GM12878 (cell line): ENCODE results near the gene CCL3. TPM values are rescaled to one million over a fixed set of nuclear protein-coding genes. Genes with fewer than 3 reads are reported as not detected.

Source experiments
- EED ChIP-seq: sonication (generic); IDR thresholded peaks from 2 replicates; pipeline ENCODE4 v1.6.1; 2016; ENCODE audit warnings: antibody characterized with exemption, low read depth
- MTA2 ChIP-seq: fragments of 450-650 bp; IDR thresholded peaks from 2 replicates; pipeline ENCODE4 v1.6.1; 2016; ENCODE audit warnings: low read depth, mild to moderate bottlenecking, moderate library complexity
- MTA3 ChIP-seq: IDR thresholded peaks from 2 replicates; pipeline ENCODE4 v1.6.1; 2012; ENCODE audit warnings: low read length, inconsistent platforms, borderline replicate concordance
- NFIC ChIP-seq: IDR thresholded peaks from 2 replicates; pipeline ENCODE4 v1.6.1; 2012; ENCODE audit warnings: low read depth, mild to moderate bottlenecking, inconsistent platforms, low read length, moderate library complexity
- STAT3 ChIP-seq: IDR thresholded peaks from 2 replicates; pipeline ENCODE4 v1.6.1; 2011; ENCODE audit warnings: low read depth, low read length, improper control_type of control experiment
- ZNF24 ChIP-seq: fragments of 450-650 bp; IDR thresholded peaks from 2 replicates; pipeline ENCODE4 v1.6.1; 2017; ENCODE audit warnings: antibody characterized with exemption, mild to moderate bottlenecking
- polyA plus RNA-seq, 11 experiments: library from polyadenylated mRNA; depleted of rRNA in 4 of 11; unstranded in 6 of 11; stranded (reverse) in 5 of 11; fragments of >200 nt; fragmentation: Nextera tagmentation in 4 of 11; fragmentation: Illumina TruSeq in 1 of 11; extraction: Ambion mirVana in 4 of 11; extraction: Trizol in 1 of 11; gene quantifications; 1 replicate in 1 of 11; 2 replicates in 10 of 11; pipeline versions ENCODE4 v1.2.1 to v1.2.3, GENCODE V29; 2011 to 2016; ENCODE audit warnings: inconsistent platforms in 2 of 11, missing spikeins in 2 of 11, low read depth in 1 of 11
- total RNA-seq, 4 experiments: library from RNA; depleted of rRNA in 3 of 4; stranded (reverse); fragments of >200 nt in 3 of 4; fragmentation: Illumina TruSeq in 1 of 4; extraction: Trizol in 1 of 4; gene quantifications; 2 replicates each; pipeline versions ENCODE4 v1.2.1 to v1.2.3, GENCODE V29; 2013 to 2021
- TF ChIP-seq, protein P1 (sequence below): fragments of 450-650 bp; IDR thresholded peaks from 2 replicates; pipeline ENCODE4 v1.6.1; 2017; ENCODE audit warnings: low read depth, mild to moderate bottlenecking, moderate library complexity
- TF ChIP-seq, protein P2 (sequence below): IDR thresholded peaks from 2 replicates; pipeline ENCODE4 v1.6.1; 2012; ENCODE audit warnings: improper control_type of control experiment, low read depth, low read length; ENCODE audit not compliant: insufficient replicate concordance
- TF ChIP-seq, protein P3 (sequence below): fragments of 450-650 bp; IDR thresholded peaks from 2 replicates; pipeline ENCODE4 v1.6.1; 2017; ENCODE audit warnings: mild to moderate bottlenecking, moderate library complexity
- TF ChIP-seq, protein P4 (sequence below): fragments of 450-650 bp; IDR thresholded peaks from 2 replicates; pipeline ENCODE4 v1.6.1; 2017; ENCODE audit warnings: antibody characterized with exemption, mild to moderate bottlenecking, moderate library complexity

The CCL3 gene
- total and polyA plus RNA-seq, 10 of the 15 experiments (the other 5 are each of a cell fraction or from before 2014, with no cell fraction given): 96.5 to 1,488 (median 199) TPM

DNA sequence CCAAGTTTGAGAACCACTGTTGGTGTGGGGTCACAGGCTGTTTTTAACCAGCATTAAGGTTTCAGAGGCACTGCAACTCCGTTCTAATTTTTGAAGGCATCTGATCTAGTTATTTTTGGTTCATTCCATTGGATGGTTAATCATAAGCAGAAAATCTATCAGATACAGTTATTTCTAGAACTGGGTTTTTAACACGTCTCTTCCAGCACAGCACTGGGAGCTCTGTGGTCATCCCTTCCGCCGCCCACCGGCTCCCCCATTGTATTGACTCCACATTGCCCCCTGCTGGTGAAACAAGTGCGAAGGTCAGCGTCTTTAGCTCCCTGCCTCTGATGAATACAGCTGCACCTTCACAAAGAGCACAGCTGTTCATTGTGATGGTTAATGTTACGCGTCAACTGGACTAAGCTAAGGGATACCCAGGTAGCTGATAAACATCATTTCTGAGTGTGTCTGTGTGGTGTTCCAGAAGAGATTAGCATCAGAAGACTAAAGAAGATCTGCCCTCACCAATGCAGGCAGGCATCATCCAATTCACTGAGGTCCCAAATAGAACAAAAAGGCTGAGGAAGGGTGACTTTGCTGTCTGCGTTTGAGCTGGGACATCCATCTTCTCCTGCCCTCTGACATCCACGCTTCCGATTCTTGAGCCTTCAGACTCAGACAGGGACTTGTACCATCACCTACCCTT is 17.4 kb downstream of the CCL3 start (continued):
- TF ChIP-seq NFIC (0 out of 2 replicates have a peak, but pooled peaks have one; percentile 21), MTA3 (no peak), ZNF24 (peak; percentile 8; the same call in 1 of the 2 replicates), MTA2 (peak; percentile 90), EED (peak; percentile 64), STAT3 (0 out of 2 replicates have a peak, but pooled peaks have one; percentile 53)
- TF ChIP-seq, protein P1, sequence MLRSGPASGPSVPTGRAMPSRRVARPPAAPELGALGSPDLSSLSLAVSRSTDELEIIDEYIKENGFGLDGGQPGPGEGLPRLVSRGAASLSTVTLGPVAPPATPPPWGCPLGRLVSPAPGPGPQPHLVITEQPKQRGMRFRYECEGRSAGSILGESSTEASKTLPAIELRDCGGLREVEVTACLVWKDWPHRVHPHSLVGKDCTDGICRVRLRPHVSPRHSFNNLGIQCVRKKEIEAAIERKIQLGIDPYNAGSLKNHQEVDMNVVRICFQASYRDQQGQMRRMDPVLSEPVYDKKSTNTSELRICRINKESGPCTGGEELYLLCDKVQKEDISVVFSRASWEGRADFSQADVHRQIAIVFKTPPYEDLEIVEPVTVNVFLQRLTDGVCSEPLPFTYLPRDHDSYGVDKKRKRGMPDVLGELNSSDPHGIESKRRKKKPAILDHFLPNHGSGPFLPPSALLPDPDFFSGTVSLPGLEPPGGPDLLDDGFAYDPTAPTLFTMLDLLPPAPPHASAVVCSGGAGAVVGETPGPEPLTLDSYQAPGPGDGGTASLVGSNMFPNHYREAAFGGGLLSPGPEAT: peak; percentile 86; the same call in 1 of the 2 replicates
- TF ChIP-seq, protein P2, sequence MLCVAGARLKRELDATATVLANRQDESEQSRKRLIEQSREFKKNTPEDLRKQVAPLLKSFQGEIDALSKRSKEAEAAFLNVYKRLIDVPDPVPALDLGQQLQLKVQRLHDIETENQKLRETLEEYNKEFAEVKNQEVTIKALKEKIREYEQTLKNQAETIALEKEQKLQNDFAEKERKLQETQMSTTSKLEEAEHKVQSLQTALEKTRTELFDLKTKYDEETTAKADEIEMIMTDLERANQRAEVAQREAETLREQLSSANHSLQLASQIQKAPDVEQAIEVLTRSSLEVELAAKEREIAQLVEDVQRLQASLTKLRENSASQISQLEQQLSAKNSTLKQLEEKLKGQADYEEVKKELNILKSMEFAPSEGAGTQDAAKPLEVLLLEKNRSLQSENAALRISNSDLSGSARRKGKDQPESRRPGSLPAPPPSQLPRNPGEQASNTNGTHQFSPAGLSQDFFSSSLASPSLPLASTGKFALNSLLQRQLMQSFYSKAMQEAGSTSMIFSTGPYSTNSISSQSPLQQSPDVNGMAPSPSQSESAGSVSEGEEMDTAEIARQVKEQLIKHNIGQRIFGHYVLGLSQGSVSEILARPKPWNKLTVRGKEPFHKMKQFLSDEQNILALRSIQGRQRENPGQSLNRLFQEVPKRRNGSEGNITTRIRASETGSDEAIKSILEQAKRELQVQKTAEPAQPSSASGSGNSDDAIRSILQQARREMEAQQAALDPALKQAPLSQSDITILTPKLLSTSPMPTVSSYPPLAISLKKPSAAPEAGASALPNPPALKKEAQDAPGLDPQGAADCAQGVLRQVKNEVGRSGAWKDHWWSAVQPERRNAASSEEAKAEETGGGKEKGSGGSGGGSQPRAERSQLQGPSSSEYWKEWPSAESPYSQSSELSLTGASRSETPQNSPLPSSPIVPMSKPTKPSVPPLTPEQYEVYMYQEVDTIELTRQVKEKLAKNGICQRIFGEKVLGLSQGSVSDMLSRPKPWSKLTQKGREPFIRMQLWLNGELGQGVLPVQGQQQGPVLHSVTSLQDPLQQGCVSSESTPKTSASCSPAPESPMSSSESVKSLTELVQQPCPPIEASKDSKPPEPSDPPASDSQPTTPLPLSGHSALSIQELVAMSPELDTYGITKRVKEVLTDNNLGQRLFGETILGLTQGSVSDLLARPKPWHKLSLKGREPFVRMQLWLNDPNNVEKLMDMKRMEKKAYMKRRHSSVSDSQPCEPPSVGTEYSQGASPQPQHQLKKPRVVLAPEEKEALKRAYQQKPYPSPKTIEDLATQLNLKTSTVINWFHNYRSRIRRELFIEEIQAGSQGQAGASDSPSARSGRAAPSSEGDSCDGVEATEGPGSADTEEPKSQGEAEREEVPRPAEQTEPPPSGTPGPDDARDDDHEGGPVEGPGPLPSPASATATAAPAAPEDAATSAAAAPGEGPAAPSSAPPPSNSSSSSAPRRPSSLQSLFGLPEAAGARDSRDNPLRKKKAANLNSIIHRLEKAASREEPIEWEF: peak; percentile 79
- TF ChIP-seq, protein P3, sequence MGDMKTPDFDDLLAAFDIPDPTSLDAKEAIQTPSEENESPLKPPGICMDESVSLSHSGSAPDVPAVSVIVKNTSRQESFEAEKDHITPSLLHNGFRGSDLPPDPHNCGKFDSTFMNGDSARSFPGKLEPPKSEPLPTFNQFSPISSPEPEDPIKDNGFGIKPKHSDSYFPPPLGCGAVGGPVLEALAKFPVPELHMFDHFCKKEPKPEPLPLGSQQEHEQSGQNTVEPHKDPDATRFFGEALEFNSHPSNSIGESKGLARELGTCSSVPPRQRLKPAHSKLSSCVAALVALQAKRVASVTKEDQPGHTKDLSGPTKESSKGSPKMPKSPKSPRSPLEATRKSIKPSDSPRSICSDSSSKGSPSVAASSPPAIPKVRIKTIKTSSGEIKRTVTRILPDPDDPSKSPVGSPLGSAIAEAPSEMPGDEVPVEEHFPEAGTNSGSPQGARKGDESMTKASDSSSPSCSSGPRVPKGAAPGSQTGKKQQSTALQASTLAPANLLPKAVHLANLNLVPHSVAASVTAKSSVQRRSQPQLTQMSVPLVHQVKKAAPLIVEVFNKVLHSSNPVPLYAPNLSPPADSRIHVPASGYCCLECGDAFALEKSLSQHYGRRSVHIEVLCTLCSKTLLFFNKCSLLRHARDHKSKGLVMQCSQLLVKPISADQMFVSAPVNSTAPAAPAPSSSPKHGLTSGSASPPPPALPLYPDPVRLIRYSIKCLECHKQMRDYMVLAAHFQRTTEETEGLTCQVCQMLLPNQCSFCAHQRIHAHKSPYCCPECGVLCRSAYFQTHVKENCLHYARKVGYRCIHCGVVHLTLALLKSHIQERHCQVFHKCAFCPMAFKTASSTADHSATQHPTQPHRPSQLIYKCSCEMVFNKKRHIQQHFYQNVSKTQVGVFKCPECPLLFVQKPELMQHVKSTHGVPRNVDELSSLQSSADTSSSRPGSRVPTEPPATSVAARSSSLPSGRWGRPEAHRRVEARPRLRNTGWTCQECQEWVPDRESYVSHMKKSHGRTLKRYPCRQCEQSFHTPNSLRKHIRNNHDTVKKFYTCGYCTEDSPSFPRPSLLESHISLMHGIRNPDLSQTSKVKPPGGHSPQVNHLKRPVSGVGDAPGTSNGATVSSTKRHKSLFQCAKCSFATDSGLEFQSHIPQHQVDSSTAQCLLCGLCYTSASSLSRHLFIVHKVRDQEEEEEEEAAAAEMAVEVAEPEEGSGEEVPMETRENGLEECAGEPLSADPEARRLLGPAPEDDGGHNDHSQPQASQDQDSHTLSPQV: no peak
- TF ChIP-seq, protein P4, sequence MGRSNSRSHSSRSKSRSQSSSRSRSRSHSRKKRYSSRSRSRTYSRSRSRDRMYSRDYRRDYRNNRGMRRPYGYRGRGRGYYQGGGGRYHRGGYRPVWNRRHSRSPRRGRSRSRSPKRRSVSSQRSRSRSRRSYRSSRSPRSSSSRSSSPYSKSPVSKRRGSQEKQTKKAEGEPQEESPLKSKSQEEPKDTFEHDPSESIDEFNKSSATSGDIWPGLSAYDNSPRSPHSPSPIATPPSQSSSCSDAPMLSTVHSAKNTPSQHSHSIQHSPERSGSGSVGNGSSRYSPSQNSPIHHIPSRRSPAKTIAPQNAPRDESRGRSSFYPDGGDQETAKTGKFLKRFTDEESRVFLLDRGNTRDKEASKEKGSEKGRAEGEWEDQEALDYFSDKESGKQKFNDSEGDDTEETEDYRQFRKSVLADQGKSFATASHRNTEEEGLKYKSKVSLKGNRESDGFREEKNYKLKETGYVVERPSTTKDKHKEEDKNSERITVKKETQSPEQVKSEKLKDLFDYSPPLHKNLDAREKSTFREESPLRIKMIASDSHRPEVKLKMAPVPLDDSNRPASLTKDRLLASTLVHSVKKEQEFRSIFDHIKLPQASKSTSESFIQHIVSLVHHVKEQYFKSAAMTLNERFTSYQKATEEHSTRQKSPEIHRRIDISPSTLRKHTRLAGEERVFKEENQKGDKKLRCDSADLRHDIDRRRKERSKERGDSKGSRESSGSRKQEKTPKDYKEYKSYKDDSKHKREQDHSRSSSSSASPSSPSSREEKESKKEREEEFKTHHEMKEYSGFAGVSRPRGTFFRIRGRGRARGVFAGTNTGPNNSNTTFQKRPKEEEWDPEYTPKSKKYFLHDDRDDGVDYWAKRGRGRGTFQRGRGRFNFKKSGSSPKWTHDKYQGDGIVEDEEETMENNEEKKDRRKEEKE: no peak
